ENCODE data around the gene MYCT1.
"Not testable (repeated sequence)": the region's sequence is repeated elsewhere in the genome, so short reads cannot be mapped to it uniquely, and the experiment has no call there.

The MYCT1 gene

DNA sequence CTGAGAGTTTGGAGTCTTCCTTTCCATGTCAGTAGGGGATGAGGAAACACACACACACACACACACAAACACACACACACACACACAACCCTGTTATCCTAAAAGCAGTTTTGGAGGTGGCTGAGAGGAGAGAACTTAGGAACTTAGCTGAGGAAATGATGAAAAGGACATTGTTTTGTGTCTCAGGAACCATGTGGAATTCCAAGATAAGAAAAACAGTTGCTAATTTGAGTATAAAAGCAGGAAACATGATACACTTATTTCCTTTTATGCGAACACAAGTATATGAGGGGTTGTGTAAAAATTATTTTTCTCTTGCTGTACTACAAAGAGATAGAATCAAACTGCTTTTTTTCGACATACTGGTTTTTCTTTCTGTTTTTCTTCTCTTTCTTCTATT is at the start of gene MYCT1:
Gene MYCT1 (plus strand): TSS at position 264 of the 400 bp plus-strand sequence. CDS start 6 bp downstream, at position 270.
- no peak for DNase-seq (ENCODE audit: low spot score)

DNA sequence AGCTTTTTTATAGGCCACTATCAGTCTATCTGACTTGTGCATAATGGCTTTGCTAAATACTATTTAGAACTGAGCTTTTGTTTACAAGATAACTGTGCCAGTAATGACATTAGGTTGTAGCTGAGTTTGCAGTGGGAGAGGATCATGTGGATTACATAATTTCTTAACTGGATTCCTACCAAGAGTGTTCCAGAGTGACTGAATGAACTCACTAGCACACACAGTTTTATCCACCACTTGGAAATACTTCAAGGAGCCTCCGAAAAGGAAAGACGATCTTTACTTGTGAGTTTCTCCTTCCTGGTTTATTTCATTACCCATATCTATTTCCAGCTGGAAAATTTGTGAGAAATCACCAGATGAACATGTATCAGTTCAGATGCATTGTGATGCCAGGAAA is 49.6 kb upstream of the MYCT1 start:
- no peak for DNase-seq (ENCODE audit: low spot score)

DNA sequence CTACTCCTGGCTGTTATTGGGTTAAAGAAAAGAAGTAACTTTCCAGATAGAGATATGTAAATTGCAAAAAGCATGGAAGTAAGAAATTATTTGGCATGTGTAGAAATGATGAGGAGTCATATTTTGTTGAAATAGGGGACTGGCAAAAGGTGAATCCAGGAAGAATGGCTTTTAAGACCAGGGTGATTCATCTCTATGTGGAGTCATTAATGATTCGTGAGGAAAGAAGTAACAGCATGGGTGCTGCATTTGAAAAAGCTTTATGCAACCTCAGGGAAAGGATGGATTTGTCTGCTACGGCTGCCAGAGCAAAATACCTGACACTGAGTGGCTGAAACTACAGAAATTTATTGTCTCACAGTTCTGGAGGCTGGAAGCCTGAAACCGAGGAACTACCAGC is 45.7 kb upstream of the MYCT1 start:
- DNase-seq (ENCODE audit: low spot score): peak; percentile 58

DNA sequence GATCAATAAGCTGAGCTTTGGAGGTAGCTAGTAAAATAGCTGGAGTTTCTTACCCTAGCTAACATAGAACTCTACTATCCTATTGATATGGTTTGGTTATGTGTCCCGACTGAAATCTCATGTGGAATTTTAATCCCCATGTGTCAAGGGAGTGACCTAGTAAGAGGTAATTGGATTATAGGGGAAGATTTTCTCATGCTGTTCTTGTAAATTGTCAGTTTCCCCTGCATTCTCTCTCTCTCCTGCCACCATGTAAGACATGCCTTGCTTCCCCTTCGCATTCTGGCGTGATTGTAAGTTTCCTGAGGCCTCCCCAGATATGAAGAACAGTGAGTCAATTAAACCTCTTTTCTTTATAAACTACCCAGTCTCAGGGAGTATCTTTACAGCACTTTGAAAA is 35.9 kb upstream of the MYCT1 start:
- no peak for DNase-seq (ENCODE audit: low spot score)

DNA sequence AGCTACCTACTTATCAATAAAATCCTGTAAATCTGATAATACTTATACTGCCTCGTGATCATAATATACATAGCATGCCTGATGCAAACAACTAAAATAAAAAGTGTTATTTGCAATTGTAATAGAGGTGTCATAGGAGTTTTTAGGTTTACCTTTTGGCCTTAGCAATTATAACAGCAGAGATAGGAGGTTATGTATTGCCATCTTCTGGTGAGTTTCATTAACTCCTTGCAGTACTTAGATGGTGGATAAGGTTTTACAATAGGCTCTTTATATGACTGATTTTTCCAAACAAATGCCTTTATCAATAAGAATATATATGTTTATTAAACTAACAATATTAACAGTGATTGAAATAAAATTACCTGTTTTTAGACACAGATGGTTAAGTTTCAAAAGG is 27.8 kb upstream of the MYCT1 start:
- peak; percentile 30 for DNase-seq (ENCODE audit: low spot score)

DNA sequence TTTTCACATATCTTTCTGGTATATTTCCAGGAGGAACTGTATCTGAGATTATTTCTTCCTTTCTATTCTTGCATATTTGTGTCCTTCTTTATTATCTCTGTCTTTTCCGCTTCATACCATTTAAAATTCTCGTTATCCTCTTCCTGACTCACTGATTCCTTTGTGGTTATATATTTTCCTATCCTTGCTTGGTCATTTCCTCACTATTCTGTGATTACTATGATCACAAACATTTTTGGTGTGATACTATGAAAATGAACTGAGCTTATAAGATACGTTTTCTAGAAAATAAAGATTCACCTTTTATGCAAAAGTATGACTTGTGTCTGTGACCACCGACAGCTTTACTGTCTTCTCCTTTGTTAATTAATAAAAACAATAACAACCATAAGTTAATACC is 26.5 kb upstream of the MYCT1 start:
- no peak for DNase-seq (ENCODE audit: low spot score)

DNA sequence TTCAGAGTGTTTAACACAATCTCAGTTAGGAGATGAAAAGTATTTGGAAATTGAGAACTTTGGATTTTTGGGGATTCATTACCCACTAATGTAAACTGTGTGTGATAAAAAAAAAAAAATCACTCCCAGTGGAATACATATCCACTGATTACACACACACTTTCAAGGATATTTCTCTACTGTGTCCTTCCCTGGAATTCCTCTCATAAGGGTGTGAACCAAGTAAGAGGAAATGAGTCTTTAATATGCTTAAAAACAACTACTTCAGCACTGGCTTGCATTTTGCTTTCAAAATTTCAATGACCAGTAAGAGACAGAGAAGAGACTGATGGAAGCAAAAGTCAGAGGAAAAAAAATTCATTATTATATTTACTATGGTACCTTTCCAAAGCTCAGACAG is 24.5 kb upstream of the MYCT1 start:
- DNase-seq (ENCODE audit: low spot score): no peak

DNA sequence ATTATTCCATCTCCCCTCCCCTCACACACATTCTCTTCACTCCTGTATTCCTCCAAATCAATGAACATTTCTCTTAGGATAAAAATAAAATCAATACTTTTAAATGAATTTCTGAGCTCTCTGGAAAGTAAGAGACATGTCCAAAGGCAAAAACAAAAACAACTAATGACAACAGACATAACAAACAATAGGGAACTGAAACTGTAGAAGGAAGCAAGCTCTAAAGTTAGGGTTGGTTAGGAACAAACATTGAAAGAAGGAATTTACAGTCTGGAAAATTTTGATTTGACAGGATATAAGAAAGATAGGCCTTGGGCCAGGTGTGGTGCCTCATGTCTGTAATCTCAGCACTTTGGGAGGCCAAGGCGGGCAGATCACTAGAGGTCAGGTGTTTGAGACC is 17.5 kb upstream of the MYCT1 start:
- DNase-seq (ENCODE audit: low spot score): no peak

DNA sequence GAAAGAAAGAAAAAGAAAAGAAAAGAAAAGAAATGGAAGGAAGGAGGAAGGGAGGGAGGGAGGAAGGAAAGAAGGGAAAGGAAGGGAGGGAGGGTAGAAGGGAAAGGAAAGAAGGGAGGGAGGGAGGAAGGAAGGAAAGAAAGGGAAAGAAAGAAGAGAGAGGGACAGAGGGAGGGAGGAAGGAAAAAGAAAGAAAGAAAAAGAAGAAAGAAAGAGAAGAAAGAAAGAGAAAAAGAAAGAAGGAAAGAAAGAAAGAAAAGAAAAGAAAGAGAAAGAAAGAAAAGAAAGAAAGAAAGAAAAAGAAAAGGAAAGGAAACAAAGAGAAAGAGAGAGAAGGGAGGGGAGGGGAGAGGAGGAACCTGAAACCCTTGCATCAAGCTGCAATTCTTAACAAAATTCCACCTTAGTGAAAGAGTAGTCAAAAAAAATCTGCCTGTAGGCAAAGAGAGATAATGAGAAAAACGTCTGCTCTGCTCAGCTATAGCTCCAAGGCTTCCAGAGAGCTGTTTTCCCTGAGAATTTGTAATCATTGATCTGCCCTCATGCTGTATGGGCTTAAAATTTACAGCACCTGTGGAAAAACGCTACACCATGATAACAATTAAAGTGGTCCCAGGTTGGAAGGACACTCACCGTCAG is 16.7 kb upstream of the MYCT1 start:
- no peak for DNase-seq (ENCODE audit: low spot score)

DNA sequence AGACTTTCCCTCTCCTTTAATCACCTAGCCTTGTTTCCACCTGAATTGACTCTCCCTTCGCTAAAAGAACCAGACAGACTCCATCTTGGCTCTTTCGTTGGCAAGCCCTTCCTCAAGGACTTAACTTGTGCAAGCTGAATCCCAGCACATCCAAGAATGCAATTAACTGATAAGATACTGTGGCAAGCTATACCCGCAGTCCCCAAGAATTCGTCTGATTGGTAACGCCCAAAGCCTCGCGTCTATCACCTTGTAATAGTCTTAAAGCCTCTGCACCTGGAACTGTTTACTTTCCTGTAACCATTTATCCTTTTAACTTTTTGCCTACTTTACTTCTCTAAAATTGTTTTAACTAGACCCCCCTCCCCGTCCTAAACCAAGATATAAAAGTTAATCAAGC is 15.6 kb upstream of the MYCT1 start:
- no peak for DNase-seq (ENCODE audit: low spot score)

- not testable (repeated sequence) for DNase-seq (ENCODE audit: low spot score)
Observed at GRCh38 chr6:152682935-152683334, 14.8 kb upstream of the MYCT1 start.

DNA sequence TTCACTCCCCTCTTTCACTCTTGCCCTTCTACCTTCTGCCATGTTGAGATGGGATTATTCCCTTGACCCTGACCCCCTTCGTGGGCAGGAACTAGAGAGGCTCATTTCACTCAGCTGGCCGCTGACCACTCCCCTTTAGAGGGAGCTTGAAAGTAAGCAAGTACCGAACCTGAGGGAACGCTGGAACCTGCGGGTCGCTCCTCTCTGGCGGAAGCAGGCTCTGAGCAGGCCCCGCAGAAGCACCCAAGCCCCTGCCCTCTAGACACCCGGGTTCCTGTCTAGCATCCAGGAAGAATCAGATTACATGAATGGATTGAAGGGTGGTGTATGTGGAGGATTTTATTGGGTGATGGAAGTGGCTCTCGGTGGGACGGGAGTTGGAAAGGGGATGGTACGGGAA is 11.9 kb upstream of the MYCT1 start:
- DNase-seq (ENCODE audit: low spot score): no peak

DNA sequence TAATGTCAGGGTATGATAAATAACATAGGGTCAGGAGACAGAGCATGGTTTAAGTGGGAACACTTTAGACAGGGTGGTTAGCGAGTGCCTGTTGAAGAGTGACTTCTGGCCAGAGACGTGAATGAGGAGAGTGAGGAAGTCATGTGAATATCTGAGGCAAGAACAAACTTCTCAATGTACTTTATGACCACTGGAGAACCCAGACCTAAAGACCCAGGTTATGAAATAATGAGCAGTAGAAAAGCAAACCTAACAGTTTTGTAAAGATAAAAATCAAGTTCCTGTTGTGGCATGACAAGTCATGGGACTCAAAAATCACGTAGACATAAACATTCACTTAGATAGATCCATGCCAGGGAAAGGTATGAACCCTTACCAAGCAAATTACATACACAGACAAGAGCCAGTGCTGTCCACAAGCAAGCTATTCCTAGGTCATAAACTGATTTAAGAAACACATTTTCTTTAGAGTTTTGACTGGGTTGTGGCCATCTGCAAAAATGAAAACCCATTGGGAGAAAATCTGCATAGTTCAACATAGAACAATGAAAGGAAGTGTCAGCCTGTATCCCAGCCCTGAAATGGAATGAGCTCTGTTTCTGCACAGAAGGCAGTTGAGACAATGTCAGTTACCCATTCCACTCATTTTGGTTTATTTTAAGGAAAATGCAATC is 2.2 kb upstream of the MYCT1 start:
- DNase-seq (ENCODE audit: low spot score): no peak

DNA sequence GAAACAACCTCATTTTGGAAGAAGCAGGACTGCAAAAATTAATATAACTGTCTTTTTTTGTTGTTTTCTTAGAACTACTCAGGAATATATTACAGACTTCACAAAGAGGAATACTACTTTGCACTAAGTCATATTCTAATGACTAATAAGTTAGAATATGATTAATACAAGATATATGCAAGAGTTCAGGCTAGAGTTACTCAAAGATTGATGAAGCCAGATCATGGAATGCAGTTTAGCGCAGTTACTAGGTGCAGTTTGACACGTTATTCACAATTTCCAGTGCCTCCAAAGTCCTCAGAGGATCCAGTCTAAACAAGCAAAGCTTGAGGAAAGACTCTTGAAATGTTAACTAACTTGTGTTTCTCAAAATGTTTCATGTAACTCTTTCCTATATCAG is 1.2 kb upstream of the MYCT1 start:
- DNase-seq (ENCODE audit: low spot score): peak; percentile 68

DNA sequence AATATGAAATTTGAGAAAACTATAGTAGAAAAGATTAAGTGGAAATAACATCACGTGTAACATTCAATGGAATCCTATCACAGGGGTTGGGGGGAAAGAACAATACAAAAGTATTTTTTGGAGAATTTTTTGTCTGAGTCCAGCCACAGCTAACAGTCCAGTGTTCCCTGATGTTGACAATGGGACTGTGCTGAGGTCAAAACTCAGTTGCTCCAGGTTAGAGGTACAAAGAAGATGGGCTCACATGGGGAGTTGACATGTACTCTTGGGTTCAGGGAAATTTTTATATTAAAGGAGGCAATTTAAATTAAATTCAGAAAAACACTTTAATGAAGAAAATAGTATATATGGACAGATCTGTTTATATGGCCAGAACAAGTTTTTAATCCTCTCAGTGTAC is 995 bp downstream of the MYCT1 start:
- DNase-seq (ENCODE audit: low spot score): no peak

DNA sequence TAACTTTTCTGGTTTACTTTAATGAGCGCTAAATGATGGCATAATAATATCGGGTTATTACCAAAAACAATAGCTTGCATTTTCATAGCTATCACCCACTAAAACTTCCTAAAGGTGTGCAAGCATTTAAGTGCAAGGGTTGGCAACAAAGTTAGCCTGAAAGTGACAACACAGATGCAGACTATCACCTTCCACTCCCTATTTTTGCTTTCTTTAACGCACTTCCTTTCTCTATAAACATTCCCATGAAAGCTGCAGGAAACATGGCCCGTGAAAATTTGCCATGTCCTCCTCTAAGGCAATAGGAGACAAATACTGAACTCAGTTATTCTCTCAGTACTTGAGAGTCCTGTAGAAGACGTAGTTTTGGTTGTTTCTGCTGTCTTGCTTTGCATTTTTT is 2.7 kb downstream of the MYCT1 start:
- no peak for DNase-seq (ENCODE audit: low spot score)

- DNase-seq (ENCODE audit: low spot score): no peak
Observed at GRCh38 chr6:152701081-152701862, 3.6 kb downstream of the MYCT1 start.

- no peak for DNase-seq (ENCODE audit: low spot score)
Observed at GRCh38 chr6:152701863-152702401, 4.2 kb downstream of the MYCT1 start.

- DNase-seq (ENCODE audit: low spot score): not testable (repeated sequence)
Observed at GRCh38 chr6:152703750-152704149, 6.1 kb downstream of the MYCT1 start.

- no peak for DNase-seq (ENCODE audit: low spot score)
Observed at GRCh38 chr6:152705327-152705726, 7.6 kb downstream of the MYCT1 start.

DNA sequence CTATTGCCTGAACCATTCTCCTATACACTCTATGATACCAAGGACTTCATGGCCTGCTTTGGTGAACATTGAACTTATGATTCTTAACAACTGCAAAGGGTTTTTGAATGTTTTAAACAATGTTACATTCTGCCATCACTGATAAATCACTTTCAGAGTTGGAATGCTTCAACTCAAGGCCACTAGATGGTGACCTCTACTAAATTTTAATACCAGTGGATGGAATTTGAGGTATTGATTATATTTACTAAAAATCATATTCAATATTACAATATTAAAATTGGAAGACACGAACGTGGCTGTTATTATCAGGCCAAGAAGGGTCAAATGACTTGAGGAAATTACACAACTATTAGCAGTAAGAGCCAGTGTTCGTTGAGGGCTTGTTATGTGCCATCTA is 18.6 kb downstream of the MYCT1 start:
- no peak for DNase-seq (ENCODE audit: low spot score)

DNA sequence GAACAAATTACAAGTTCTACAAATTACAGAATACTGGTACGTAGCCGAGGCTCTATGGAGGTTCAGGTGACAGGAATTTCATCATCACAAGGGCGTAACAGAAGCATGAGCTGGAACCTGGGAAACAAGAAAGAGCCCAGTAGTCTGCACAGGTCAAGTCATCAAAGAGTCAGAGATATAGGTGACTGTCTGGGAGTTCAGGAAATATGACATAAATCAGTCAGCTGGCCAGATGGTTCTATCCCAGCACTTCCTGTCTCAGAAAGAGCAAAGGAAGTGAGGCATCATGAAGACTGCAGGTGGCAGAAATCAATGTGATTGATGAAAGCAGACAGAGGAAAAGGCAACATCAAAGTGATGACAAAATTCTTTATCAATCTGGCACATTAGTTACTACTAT is 23.3 kb downstream of the MYCT1 start:
- DNase-seq (ENCODE audit: low spot score): peak; percentile 85

DNA sequence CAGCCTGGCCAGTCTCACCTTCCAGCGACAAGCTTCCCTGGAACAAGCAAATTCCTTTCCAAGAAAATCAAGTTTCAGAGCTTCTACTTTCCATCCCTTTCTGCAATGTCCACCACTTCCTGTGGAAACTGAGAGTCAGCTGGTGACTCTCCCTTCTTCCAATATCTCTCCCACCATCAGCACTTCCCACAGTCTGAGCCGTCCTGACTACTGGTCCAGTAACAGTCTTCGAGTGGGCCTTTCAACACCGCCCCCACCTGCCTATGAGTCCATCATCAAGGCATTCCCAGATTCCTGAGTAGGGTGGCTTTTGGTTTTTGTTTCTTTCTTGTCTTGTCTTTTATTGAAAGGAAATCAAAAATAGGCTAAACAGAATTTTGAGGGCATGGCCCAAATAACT is 24.3 kb downstream of the MYCT1 start:
- DNase-seq (ENCODE audit: low spot score): peak; percentile 12

Measured in kidney tubule cell (primary cell).